Measurements from ENCODE around the gene SAMD11.

SAMD11 gene

DNA sequence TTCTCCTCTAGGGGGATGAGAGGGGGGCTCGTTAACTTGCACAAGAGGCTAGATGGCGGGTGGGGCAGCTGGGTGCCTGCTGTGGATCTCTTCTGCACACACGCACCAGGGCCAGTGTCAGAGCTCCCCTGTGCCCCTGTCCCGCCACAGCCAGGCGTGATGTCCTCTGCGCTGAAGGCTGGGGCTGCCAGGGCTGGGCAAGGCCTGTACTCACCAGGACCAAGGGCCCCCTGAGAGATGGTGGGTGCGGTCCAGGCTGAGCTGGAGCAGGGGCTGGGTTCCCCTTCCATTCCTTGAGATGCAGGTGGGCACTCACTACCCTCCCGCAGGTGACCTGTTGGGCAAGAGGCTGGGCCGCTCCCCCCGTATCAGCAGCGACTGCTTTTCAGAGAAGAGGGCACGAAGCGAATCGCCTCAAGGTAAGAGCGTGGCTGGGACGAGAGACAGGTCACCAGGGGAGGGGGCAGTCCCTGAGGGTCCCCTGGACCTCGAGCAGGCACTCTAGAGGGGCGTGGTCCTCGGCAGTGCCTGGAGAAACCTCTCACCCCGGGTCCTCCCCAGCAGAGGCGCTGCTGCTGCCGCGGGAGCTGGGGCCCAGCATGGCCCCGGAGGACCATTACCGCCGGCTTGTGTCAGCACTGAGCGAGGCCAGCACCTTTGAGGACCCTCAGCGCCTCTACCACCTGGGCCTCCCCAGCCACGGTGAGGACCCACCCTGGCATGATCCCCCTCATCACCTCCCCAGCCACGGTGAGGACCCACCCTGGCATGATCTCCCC is 15.2 kb downstream of the SAMD11 start:
- DNase-seq (ENCODE audit: insufficient read length) (no peak), FAIRE-seq (no peak)
- TF ChIP-seq POLR2AphosphoS5 (IDR thresholded peaks at IDR 0.05; ENCODE audit: low read depth, low read length) (no peak), POLR2A (IDR thresholded peaks at IDR 0.05; ENCODE audit: low read depth, low read length) (no peak), TAF1 (IDR thresholded peaks at IDR 0.05; ENCODE audit: borderline replicate concordance, low read depth, low read length) (no peak)

DNA sequence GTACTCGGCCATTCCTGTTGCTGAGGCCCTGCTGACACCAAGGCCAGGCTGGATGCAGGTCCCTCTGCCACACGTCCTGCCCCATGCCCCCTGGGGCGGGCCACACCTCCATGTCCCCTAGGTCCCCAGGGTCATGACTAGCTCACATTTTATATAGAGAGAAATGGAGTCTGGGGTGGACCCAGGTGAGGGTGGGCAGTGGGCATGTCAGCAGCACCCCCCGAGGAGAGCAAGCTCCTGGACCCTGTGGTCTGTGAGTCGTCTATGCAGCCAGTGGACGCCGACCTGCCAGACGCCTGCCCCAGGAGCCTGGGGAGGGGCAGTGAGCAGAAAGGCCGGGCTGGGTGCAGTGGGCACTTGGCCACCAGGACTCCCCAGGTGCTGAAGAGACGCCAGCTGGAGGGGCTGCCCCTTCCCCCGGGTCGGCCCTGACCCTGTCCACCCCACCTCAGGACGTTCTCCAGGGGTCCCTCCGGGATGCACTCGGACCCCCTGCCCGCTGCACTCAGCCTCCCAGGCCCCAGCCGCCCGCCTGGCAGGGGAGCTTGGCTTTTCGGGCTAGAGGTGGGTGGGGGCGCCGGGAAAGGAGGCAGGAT is 15.9 kb downstream of the SAMD11 start:
- FAIRE-seq, result no peak
- TF ChIP-seq TAF1 (IDR thresholded peaks at IDR 0.05; ENCODE audit: borderline replicate concordance, low read depth, low read length), result no peak
- no peak for TF ChIP-seq POLR2AphosphoS5 (IDR thresholded peaks at IDR 0.05; ENCODE audit: low read depth, low read length)
- TF ChIP-seq POLR2A (IDR thresholded peaks at IDR 0.05; ENCODE audit: low read depth, low read length), result no peak
- DNase-seq (ENCODE audit: insufficient read length), result no peak

DNA sequence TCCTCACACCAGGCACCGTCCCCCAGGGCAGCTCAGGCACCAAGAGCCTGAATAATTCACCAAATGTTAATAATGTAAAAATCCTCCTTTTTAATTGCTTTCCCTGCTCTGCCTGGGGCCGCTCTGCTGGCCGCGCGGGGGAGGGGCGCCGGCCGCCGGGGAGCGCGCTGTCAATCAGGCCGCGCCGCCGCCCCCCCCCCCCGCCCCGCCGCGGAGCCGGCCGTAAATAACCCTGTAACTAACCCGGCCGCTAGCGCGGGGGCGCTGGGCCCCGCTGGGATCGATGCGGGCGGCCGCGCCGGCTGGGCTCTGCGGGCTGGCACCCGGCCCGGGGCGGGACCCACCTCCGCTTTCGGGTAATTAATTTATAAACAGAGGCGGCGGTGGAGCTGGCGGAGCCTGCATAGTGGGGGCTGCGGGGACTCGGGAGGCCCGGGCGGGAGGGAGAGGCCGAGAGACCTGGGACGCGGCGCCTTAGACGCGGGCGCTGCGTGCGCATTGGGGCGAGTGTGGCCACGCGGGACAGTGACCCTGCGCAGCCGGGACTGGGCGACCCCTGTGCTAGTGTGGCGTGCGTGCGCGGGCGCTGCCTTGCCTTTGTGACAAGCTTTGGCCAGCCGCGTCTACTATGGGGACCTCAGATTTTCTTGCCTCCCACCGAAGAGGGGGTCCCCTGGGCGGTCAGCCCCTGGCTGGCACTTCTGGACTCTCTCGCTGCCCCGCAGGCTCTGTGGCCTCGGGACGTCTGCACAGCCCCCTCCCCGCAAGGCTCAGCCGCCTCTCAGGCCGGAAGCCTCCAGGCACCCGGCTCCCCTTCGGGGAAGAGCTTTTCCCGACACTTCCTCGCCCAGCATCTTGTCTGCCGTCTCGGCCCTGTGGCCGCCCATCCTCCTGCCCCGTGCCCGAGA is 16.6 kb downstream of the SAMD11 start:
- no peak for TF ChIP-seq POLR2AphosphoS5 (IDR thresholded peaks at IDR 0.05; ENCODE audit: low read depth, low read length)
- TF ChIP-seq TAF1 (IDR thresholded peaks at IDR 0.05; ENCODE audit: borderline replicate concordance, low read depth, low read length), result no peak
- no peak for TF ChIP-seq POLR2A (IDR thresholded peaks at IDR 0.05; ENCODE audit: low read depth, low read length)
- DNase-seq (ENCODE audit: insufficient read length) (no peak), FAIRE-seq (no peak)

DNA sequence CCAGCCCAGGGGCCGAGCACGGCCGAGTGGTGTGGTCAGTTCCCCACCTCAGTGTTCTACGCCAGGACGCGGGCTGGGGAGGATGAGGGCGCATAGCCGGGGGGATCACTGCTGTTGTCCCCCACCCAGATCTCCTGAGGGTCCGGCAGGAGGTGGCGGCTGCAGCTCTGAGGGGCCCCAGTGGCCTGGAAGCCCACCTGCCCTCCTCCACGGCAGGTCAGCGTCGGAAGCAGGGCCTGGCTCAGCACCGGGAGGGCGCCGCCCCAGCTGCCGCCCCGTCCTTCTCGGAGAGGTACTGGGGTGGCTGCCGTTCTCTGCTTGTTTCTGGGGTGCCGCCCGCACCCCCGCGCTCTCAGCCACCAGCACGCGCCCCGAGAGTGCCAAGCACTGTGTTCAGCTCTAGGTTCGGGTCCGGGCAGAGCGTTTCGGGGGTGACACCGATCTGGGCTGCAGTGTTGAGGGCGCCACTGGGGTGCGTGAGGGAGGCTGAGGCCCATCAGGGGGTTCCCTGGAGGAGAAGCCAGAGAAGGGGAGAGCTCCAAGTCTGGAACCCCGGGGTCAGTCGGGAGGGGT is 17.4 kb downstream of the SAMD11 start:
- FAIRE-seq, result no peak
- DNase-seq (ENCODE audit: insufficient read length), result no peak
- TF ChIP-seq POLR2A (IDR thresholded peaks at IDR 0.05; ENCODE audit: low read depth, low read length) (no peak), TAF1 (IDR thresholded peaks at IDR 0.05; ENCODE audit: borderline replicate concordance, low read depth, low read length) (no peak), POLR2AphosphoS5 (IDR thresholded peaks at IDR 0.05; ENCODE audit: low read depth, low read length) (no peak)

DNA sequence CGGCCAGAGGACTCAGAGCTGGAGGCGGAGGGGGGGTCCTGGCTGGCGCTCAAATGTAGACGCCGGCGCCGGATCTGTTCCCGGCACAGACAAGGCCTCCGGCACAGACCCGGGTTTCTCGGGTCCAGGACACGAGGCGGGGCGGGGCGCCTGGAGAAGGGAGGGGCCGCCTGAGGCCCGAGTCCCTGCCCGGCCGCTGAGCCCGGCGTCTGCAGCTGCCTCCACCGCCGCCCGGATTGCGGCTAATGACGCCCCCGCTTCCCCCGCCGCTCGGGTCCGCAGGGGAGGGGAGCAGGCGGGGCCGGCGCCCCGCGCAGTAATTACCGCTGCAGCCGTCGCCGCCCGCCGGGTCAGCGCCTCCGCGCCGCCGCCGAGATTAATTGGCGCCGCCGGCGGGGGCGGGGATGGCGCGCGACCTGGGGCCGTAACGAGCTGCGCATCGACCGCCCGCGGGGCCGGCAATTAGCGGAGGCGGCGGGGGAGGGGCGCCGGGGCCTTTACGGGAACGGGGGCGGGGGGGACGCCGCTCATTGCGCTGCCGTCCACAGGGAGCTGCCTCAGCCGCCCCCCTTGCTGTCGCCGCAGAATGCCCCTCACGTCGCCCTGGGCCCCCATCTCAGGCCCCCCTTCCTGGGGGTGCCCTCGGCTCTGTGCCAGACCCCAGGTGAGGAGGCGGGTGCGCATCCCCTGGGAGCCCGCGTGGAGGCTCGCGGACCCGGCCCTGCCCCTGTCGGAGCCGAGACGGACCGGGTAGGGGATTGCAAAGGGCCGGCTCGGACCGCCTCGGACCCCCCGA is 18.1 kb downstream of the SAMD11 start:
- FAIRE-seq (no peak), DNase-seq (ENCODE audit: insufficient read length) (peak; percentile 70)
- TF ChIP-seq POLR2A (IDR thresholded peaks at IDR 0.05; ENCODE audit: low read depth, low read length), result no peak
- TF ChIP-seq TAF1 (IDR thresholded peaks at IDR 0.05; ENCODE audit: borderline replicate concordance, low read depth, low read length), result no peak
- TF ChIP-seq POLR2AphosphoS5 (IDR thresholded peaks at IDR 0.05; ENCODE audit: low read depth, low read length), result no peak

DNA sequence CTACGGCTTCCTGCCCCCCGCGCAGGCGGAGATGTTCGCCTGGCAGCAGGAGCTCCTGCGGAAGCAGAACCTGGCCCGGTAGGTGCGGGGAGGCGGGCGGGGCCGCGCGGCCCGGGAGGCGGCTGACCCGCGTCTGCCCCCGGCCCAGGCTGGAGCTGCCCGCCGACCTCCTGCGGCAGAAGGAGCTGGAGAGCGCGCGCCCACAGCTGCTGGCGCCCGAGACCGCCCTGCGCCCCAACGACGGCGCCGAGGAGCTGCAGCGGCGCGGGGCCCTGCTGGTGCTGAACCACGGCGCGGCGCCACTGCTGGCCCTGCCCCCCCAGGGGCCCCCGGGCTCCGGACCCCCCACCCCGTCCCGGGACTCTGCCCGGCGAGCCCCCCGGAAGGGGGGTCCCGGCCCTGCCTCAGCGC is 18.7 kb downstream of the SAMD11 start:
- DNase-seq (ENCODE audit: insufficient read length) (no peak), FAIRE-seq (no peak)
- no peak for TF ChIP-seq POLR2A (IDR thresholded peaks at IDR 0.05; ENCODE audit: low read depth, low read length)
- TF ChIP-seq POLR2AphosphoS5 (IDR thresholded peaks at IDR 0.05; ENCODE audit: low read depth, low read length), result no peak
- TF ChIP-seq TAF1 (IDR thresholded peaks at IDR 0.05; ENCODE audit: borderline replicate concordance, low read depth, low read length), result no peak

DNA sequence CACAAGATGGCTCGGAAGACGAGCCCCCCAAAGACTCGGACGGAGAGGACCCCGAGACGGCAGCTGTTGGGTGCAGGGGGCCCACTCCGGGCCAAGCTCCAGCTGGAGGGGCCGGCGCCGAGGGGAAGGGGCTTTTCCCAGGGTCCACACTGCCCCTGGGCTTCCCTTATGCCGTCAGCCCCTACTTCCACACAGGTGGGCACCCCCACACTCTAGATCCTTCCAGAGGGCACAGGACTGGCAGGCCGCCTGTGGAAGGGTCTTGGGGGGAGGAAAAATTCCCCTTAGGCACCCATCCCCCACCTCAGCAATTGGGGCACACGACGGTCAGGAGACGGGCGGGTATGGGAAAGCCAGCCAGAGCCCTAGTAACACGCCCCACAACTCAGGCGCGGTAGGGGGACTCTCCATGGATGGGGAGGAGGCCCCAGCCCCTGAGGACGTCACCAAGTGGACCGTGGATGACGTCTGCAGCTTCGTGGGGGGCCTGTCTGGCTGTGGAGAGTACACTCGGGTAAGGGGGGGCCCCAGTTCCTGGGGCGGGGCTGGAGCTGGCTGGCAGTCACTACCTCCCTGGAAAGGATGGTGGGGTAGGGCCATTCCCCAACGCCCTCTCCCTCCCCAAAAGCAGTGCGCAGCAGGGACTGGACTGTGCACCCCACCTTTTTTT is 19.3 kb downstream of the SAMD11 start:
- TF ChIP-seq POLR2A (IDR thresholded peaks at IDR 0.05; ENCODE audit: low read depth, low read length) (peak; percentile 27; the same call in 1 of the 2 replicates), POLR2AphosphoS5 (IDR thresholded peaks at IDR 0.05; ENCODE audit: low read depth, low read length) (peak; percentile 39), TAF1 (IDR thresholded peaks at IDR 0.05; ENCODE audit: borderline replicate concordance, low read depth, low read length) (no peak)
- no peak for DNase-seq (ENCODE audit: insufficient read length)

DNA sequence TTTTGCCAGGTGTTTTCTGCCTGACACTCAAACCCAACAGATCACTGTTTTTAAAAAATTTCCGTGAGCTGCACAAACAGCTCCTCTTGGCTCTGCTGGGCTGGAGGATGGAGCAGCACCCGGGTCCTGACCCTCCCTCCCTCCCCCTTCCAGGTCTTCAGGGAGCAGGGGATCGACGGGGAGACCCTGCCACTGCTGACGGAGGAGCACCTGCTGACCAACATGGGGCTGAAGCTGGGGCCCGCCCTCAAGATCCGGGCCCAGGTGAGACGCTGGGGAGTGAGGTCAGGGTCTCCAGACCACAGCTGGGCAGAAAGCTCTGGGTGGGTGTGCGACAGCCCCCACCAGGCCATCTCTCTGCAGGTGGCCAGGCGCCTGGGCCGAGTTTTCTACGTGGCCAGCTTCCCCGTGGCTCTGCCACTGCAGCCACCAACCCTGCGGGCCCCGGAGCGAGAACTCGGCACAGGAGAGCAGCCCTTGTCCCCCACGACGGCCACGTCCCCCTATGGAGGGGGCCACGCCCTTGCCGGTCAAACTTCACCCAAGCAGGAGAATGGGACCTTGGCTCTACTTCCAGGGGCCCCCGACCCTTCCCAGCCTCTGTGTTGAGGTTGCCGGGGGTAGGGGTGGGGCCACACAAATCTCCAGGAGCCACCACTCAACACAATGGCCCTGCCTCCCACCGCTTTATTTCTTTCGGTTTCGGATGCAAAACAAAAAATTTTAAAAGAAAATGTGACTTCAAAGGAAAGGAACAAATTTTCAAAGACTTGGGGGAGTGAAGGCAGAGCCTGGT is 20.0 kb downstream of the SAMD11 start:
- DNase-seq (ENCODE audit: insufficient read length), result no peak
- no peak for FAIRE-seq
- TF ChIP-seq POLR2A (IDR thresholded peaks at IDR 0.05; ENCODE audit: low read depth, low read length) (no peak), POLR2AphosphoS5 (IDR thresholded peaks at IDR 0.05; ENCODE audit: low read depth, low read length) (no peak), TAF1 (IDR thresholded peaks at IDR 0.05; ENCODE audit: borderline replicate concordance, low read depth, low read length) (no peak)

More for the DNA sequence above, 19.3 kb downstream of the SAMD11 start:
- no peak for FAIRE-seq
